GM08714 (cell line): ENCODE results near the gene LRTM2.

Experiments used
- H3K4me3 ChIP-seq: fragments of 200-500 bp; sonication (Bioruptor generic); 2 replicates; pipeline ENCODE4 v1.5.1; 2014; ENCODE audit warnings: mild to moderate bottlenecking, low read length, inconsistent platforms
- ZNF274 ChIP-seq: IDR thresholded peaks from 2 replicates; pipeline ENCODE4 v1.6.1; 2012; ENCODE audit warnings: mild to moderate bottlenecking, low read depth, low read length

LRTM2 gene

GRCh38 chr12:1836854-1837421 lies 16.6 kb downstream of the LRTM2 start:
- no peak overlapping the region for H3K4me3 ChIP-seq
- TF ChIP-seq ZNF274: no peak

- TF ChIP-seq ZNF274: no peak
- no peak overlapping the region for H3K4me3 ChIP-seq
Observed at GRCh38 chr12:1837541-1838204, 17.3 kb downstream of the LRTM2 start.

DNA sequence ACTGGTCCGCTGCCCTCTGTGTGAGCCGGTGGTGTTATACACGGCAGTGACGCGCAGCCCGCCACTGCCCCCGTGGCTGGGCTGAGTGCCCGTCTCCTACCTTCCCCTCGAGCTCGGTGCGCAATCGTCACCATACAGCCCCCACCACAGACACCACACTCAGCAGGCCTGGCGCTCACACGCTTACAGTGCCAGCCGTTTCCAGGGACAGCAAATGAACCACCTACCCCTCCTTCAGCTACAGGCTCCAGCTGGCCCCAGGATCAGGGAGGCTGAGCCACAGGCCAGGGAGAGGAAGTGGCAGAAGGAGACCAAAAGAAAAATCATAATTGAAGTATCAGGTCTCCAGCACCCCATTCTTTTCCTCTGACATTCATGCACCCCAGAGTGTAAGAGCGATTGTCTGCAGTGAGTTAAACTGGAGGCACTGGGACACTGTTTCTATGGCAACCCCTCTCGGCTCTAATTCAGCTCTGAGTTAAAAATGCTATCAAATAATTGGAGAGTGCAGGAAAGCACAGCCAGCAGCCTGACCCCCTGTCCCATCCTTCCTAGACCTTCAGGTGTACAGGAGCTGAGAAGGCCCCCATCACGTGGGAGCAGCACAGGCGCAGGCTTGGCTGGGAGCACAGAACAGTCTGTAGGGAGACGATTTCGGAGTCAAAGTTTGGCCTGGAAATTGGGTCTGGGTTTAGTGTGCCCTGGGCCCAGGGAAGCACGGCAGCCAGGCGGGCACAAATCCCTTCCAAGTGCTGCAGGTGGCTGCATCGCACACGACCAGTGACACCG lies 18.0 kb downstream of the LRTM2 start:
- H3K4me3 ChIP-seq: no peak overlapping the region
- TF ChIP-seq ZNF274: no peak

- no peak for TF ChIP-seq ZNF274
- H3K4me3 ChIP-seq: no peak overlapping the region
Observed at GRCh38 chr12:1838994-1839365, 18.6 kb downstream of the LRTM2 start.

DNA sequence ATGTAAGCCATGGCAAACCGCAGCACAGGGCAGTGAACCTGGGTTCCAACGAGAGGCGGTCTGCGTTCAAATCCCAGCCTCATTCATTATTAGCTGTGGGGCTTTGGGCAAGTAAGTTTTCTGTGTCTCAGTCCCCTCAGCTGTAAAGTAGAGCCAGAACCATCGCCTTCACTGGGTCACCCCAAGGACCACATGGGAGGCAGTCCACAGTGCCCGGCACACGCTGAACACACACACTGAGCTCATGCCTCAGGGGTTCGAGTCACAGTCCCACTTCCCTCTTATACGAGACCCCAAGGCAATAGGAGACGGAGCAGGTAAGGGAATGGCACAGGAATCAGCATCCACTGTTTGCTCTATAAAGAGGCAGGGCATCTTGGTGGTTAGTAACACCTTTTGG lies 19.1 kb downstream of the LRTM2 start:
- no peak overlapping the region for H3K4me3 ChIP-seq
- no peak for TF ChIP-seq ZNF274

DNA sequence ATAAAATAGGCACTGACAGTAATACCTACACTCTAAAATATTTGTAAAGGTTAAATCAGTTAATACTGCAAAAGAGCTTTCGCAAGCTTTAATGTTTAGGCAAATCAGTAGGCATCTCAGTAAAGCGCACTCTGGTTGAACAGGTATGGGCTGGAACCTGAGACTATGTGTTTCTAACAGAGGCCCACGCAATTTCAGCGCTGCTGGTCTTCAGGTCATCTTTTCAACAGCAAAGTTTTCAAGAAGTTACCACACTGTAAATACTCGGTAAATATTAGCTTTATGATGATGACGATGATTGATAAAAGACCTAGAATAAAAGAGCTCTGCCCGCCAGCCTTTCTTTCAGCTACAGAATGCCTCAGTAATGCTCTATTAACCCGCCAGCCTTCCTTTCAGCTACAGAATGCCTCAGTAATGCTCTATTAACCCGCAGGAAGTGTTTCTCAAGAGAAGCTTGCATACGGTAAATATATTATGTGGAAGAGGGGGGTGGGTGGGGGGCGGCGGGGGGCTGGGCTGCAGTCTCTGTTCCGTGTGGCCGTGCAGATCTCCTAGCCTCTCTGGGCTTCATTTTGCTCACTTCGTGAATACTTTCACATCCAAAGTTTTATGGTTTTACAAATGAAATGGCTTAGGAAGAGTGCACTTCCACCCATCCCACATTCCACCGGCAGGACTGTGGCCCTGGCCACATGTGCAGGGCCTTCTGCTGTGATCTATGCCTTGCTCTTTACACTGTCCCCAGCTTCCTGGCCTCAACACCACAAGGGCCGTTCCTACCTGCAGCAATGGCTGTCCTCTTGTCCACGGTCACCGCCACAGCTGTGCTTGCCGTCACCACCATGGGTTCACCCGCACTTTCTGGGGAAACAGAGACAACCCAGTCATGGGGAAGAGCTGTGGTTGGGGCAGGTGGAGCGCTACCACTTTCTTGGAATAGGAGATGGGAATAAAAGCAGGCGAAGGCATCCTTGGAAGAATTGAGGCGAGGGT lies 19.9 kb downstream of the LRTM2 start:
- no peak overlapping the region for H3K4me3 ChIP-seq
- no peak for TF ChIP-seq ZNF274

DNA sequence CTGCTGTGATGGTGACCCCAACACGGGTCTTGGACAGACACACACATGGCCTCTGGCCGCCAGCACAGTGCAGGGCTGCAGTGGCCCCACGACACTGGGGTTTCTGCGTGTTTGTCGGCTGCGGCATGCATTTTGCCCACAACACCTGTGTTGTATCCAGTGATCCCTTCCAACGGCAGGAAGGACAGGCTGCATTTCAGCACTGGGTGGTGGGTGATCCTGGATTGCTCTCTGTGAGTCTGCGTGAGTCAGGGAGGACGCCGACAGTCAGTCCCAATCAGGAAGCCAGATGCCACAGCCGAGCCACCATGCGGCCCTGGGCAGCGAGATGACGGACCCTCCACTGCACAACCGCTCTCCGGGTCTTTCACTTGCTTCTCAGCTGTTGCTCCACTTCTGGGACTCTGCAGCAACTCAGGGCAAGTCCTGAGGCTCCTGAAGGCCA lies 20.6 kb downstream of the LRTM2 start:
- TF ChIP-seq ZNF274: no peak
- H3K4me3 ChIP-seq: no peak overlapping the region

GRCh38 chr12:1841586-1842182 lies 21.3 kb downstream of the LRTM2 start:
- TF ChIP-seq ZNF274: no peak
- H3K4me3 ChIP-seq: no peak overlapping the region

- no peak overlapping the region for H3K4me3 ChIP-seq
- no peak for TF ChIP-seq ZNF274
Observed at GRCh38 chr12:1842183-1842904, 22.0 kb downstream of the LRTM2 start.

- TF ChIP-seq ZNF274: no peak
- no peak overlapping the region for H3K4me3 ChIP-seq
Observed at GRCh38 chr12:1842905-1843640, 22.7 kb downstream of the LRTM2 start.

DNA sequence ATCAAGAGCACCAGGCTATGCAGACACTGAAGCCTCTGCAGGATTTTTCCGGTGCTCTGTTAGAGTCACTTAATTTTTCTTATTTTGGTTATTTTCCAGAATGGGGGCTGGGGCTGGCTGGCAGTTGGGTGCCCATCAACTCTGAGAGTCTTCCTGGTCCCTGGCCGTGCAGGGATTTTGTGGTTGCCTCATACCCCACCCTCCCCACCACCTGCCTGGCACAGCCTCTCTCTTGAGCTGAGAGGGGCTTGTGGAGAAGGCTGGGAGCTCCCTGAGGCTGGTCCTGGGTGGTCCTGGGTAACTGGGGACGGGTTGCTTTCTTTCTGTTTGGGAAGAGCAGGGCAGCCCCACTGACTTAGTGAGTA lies 23.3 kb downstream of the LRTM2 start:
- H3K4me3 ChIP-seq: no peak overlapping the region
- no peak for TF ChIP-seq ZNF274

DNA sequence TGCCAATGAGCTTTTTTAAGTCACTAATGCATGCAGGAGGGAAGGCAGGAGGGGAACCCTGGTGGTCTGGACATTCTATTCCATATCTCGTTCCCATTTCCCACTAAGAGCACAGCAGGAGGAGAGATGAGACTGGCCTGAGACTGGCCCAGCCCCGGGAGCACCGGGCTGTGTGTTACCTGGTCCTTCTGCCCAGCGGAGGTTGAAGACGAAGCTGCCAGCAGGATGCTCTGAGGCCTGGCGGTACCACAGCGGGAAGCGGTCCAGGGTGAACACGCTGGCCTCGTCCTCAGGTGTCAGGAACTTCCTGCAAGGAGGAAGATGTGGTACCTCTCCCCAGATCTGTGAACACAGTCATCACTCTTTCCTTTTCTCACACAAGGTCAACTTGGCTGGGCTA lies 23.9 kb downstream of the LRTM2 start:
- TF ChIP-seq ZNF274: no peak

More for the DNA sequence above, 23.9 kb downstream of the LRTM2 start:
- no peak overlapping the region for H3K4me3 ChIP-seq
